ENCODE measurements around the gene AMPD3.

AMPD3 gene

GRCh38 chr11:10461276-10461790 is 6.3 kb downstream of the AMPD3 start:
- DNase-seq (ENCODE audit: low read depth) = no peak

- no peak for DNase-seq (ENCODE audit: low read depth)
Observed at GRCh38 chr11:10462746-10463300, 7.8 kb downstream of the AMPD3 start.

- no peak for DNase-seq (ENCODE audit: low read depth)
Observed at GRCh38 chr11:10473371-10473770, 18.3 kb downstream of the AMPD3 start.

- DNase-seq (ENCODE audit: low read depth) = no peak
Observed at GRCh38 chr11:10474551-10474950, 19.5 kb downstream of the AMPD3 start.

- DNase-seq (ENCODE audit: low read depth) = no peak
Observed at GRCh38 chr11:10476342-10476741, 21.3 kb downstream of the AMPD3 start.

- DNase-seq (ENCODE audit: low read depth) = no peak
Observed at GRCh38 chr11:10476927-10477689, 22.0 kb downstream of the AMPD3 start.

- DNase-seq (ENCODE audit: low read depth) = no peak
Observed at GRCh38 chr11:10477690-10478046, 22.6 kb downstream of the AMPD3 start.

- DNase-seq (ENCODE audit: low read depth) = no peak
Observed at GRCh38 chr11:10478066-10478465, 23.0 kb downstream of the AMPD3 start.

- no peak for DNase-seq (ENCODE audit: low read depth)
Observed at GRCh38 chr11:10478574-10479550, 23.8 kb downstream of the AMPD3 start.

GRCh38 chr11:10480026-10480425 is 25.0 kb downstream of the AMPD3 start:
- no peak for DNase-seq (ENCODE audit: low read depth)

- no peak for DNase-seq (ENCODE audit: low read depth)
Observed at GRCh38 chr11:10480760-10481159, 25.7 kb downstream of the AMPD3 start.

GRCh38 chr11:10481560-10482349 is 26.7 kb downstream of the AMPD3 start:
- DNase-seq (ENCODE audit: low read depth) = no peak

GRCh38 chr11:10483174-10483573 is 28.1 kb downstream of the AMPD3 start:
- no peak for DNase-seq (ENCODE audit: low read depth)

- DNase-seq (ENCODE audit: low read depth) = no peak
Observed at GRCh38 chr11:10483584-10483983, 28.5 kb downstream of the AMPD3 start.

GRCh38 chr11:10484461-10485180 is 29.6 kb downstream of the AMPD3 start:
- no peak for DNase-seq (ENCODE audit: low read depth)

- DNase-seq (ENCODE audit: low read depth) = no peak
Observed at GRCh38 chr11:10485646-10486045, 30.6 kb downstream of the AMPD3 start.

- no peak for DNase-seq (ENCODE audit: low read depth)
Observed at GRCh38 chr11:10486161-10486840, 31.2 kb downstream of the AMPD3 start.

GRCh38 chr11:10487002-10487647 is 32.1 kb downstream of the AMPD3 start:
- no peak for DNase-seq (ENCODE audit: low read depth)

GRCh38 chr11:10488121-10488933 is 33.3 kb downstream of the AMPD3 start:
- no peak for DNase-seq (ENCODE audit: low read depth)
